ENCODE results near the gene CDKN1A.

GRCh38 chr6:36716476-36717093 is 38.1 kb downstream of the CDKN1A start:
- TF ChIP-seq CTCF (IDR thresholded peaks at IDR 0.05) (no peak), POLR2A (IDR thresholded peaks at IDR 0.05) (no peak)

Measured in uterus (tissue), 2 donors.